SW480 (cell line): ENCODE data around the gene SIAH2.
"Not testable (repeated sequence)": the region's sequence is repeated elsewhere in the genome, so short reads cannot be mapped to it uniquely, and the experiment has no call there.

Experiments
- DNase-seq: peaks from one replicate; pipeline ENCODE4 v3.0.0-alpha.2; 2016; ENCODE audit warnings: low spot score

Gene SIAH2

GRCh38 chr3:150763122-150763840, at the start of gene SIAH2:
SIAH2 (minus strand) TSS chr3:150763169; CDS start chr3:150762849, 320 bp downstream.
- peak; percentile 94 for DNase-seq

GRCh38 chr3:150811984-150812383, 49.0 kb upstream of the SIAH2 start:
- DNase-seq, result no peak

- no peak for DNase-seq
Observed at GRCh38 chr3:150810641-150811040, 47.7 kb upstream of the SIAH2 start.

GRCh38 chr3:150806185-150806835, 43.3 kb upstream of the SIAH2 start:
- DNase-seq, result no peak

GRCh38 chr3:150805354-150805753, 42.4 kb upstream of the SIAH2 start:
- DNase-seq, result no peak

GRCh38 chr3:150803440-150803985, 40.5 kb upstream of the SIAH2 start:
- no peak for DNase-seq

- no peak for DNase-seq
Observed at GRCh38 chr3:150800722-150801121, 37.8 kb upstream of the SIAH2 start.

- peak; percentile 95 for DNase-seq
Observed at GRCh38 chr3:150798122-150798618, 35.2 kb upstream of the SIAH2 start.

- DNase-seq, result no peak
Observed at GRCh38 chr3:150797155-150797554, 34.2 kb upstream of the SIAH2 start.

- not testable (repeated sequence) for DNase-seq
Observed at GRCh38 chr3:150796527-150796926, 33.6 kb upstream of the SIAH2 start.

- no peak for DNase-seq
Observed at GRCh38 chr3:150793641-150794040, 30.7 kb upstream of the SIAH2 start.

GRCh38 chr3:150790629-150791028, 27.7 kb upstream of the SIAH2 start:
- no peak for DNase-seq

GRCh38 chr3:150789451-150789850, 26.5 kb upstream of the SIAH2 start:
- DNase-seq, result no peak

- peak; percentile 75 for DNase-seq
Observed at GRCh38 chr3:150787741-150788370, 24.9 kb upstream of the SIAH2 start.

GRCh38 chr3:150786791-150787190, 23.8 kb upstream of the SIAH2 start:
- DNase-seq, result no peak

- DNase-seq, result no peak
Observed at GRCh38 chr3:150784747-150785125, 21.8 kb upstream of the SIAH2 start.

- DNase-seq, result no peak
Observed at GRCh38 chr3:150783920-150784746, 21.2 kb upstream of the SIAH2 start.

GRCh38 chr3:150783316-150783715, 20.3 kb upstream of the SIAH2 start:
- DNase-seq, result no peak

- DNase-seq, result no peak
Observed at GRCh38 chr3:150779402-150779858, 16.5 kb upstream of the SIAH2 start.

- DNase-seq, result no peak
Observed at GRCh38 chr3:150778793-150779401, 15.9 kb upstream of the SIAH2 start.

- no peak for DNase-seq
Observed at GRCh38 chr3:150775001-150775599, 12.1 kb upstream of the SIAH2 start.
